22Rv1 (cell line): ENCODE measurements around the gene EFEMP1.

Experiments used
- H3K27ac ChIP-seq: fragments of 450-650 bp; 2 replicates; pipeline ENCODE4 v1.5.1; 2017
- CTCF ChIP-seq: fragments of 450-650 bp; IDR thresholded peaks from 2 replicates; pipeline ENCODE4 v1.5.1; 2017; ENCODE audit warnings: mild to moderate bottlenecking
- ZFX ChIP-seq: fragments of 450-650 bp; IDR thresholded peaks from 2 replicates; pipeline ENCODE4 v1.6.1; 2017; ENCODE audit warnings: antibody characterized with exemption, borderline replicate concordance

The EFEMP1 gene

GRCh38 chr2:55949211-55949610, 25.6 kb upstream of the EFEMP1 start:
- no peak overlapping the region for H3K27ac ChIP-seq
- TF ChIP-seq ZFX (no peak), CTCF (no peak)

GRCh38 chr2:55948176-55948923, 24.8 kb upstream of the EFEMP1 start:
- TF ChIP-seq CTCF, result no peak
- no peak for TF ChIP-seq ZFX

GRCh38 chr2:55947752-55948151, 24.2 kb upstream of the EFEMP1 start:
- no peak for TF ChIP-seq CTCF
- no peak overlapping the region for H3K27ac ChIP-seq

More at GRCh38 chr2:55948176-55948923, 24.8 kb upstream of the EFEMP1 start:
- H3K27ac ChIP-seq, result no peak overlapping the region

- no peak for TF ChIP-seq CTCF
- no peak for TF ChIP-seq ZFX
- no peak overlapping the region for H3K27ac ChIP-seq
Observed at GRCh38 chr2:55946793-55947192, 23.2 kb upstream of the EFEMP1 start.

- no peak for TF ChIP-seq ZFX
- no peak for TF ChIP-seq CTCF
- no peak overlapping the region for H3K27ac ChIP-seq
Observed at GRCh38 chr2:55943466-55943865, 19.9 kb upstream of the EFEMP1 start.

- no peak for TF ChIP-seq ZFX
- no peak overlapping the region for H3K27ac ChIP-seq
Observed at GRCh38 chr2:55936351-55936750, 12.8 kb upstream of the EFEMP1 start.

GRCh38 chr2:55934337-55934736, 10.8 kb upstream of the EFEMP1 start:
- H3K27ac ChIP-seq, result no peak overlapping the region
- TF ChIP-seq CTCF (no peak), ZFX (no peak)

GRCh38 chr2:55932843-55933242, 9.3 kb upstream of the EFEMP1 start:
- no peak overlapping the region for H3K27ac ChIP-seq
- no peak for TF ChIP-seq CTCF
- no peak for TF ChIP-seq ZFX
